ENCODE results near the gene C19orf25.

DNA sequence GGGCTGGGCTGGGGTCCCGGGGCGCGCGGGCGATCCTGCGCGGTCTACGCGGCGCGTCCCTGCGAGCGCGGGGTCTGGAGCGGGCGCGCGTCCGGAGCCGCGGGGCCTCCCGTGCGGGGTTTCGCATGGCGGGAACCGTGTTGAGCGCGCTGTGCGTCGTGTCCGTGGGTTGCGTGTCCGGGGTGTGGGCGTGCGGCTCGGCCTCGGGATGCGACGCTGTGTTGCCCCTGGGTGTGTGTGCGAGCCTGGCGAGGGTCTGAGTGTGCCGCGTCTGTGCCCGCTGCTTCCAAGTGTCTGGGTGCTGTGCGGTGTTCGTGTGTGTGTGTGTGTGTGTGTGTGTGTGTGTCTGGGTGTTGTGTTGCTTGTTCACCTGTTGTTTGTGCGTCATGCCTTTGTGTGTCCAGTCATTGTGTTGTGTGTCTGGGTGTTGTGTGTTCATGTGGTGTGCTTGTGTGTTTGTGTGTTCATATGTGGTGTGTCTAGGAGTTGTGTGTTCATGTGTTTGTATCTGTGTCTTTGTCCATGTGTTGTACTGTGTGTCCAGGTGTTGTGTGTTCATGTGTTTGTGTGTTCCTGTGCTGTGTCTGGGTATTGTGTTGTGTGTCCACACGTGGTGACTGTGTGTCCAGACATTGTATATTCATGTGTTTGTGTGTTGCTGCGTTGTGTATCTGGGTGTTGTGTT is 45.4 kb upstream of the C19orf25 start:
- TF ChIP-seq GLIS3 (CRISPR knock-in tag; IDR thresholded peaks at IDR 0.05) (no peak), TCF4 (CRISPR knock-in tag; IDR thresholded peaks at IDR 0.05; ENCODE audit: borderline replicate concordance) (no peak), TOX (CRISPR knock-in tag; IDR thresholded peaks at IDR 0.05; ENCODE audit: borderline replicate concordance) (no peak), SNAI2 (CRISPR knock-in tag; IDR thresholded peaks at IDR 0.05) (no peak), RARB (CRISPR knock-in tag; IDR thresholded peaks at IDR 0.05) (no peak)
- TF ChIP-seq, protein P1, sequence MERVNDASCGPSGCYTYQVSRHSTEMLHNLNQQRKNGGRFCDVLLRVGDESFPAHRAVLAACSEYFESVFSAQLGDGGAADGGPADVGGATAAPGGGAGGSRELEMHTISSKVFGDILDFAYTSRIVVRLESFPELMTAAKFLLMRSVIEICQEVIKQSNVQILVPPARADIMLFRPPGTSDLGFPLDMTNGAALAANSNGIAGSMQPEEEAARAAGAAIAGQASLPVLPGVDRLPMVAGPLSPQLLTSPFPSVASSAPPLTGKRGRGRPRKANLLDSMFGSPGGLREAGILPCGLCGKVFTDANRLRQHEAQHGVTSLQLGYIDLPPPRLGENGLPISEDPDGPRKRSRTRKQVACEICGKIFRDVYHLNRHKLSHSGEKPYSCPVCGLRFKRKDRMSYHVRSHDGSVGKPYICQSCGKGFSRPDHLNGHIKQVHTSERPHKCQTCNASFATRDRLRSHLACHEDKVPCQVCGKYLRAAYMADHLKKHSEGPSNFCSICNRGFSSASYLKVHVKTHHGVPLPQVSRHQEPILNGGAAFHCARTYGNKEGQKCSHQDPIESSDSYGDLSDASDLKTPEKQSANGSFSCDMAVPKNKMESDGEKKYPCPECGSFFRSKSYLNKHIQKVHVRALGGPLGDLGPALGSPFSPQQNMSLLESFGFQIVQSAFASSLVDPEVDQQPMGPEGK (CRISPR knock-in tag; IDR thresholded peaks at IDR 0.05; ENCODE audit: borderline replicate concordance): no peak

Data from SK-N-SH treated with all-trans-retinoic acid at 6 μM for 48 hours (cell line).